HL-60 (cell line): Measurements from ENCODE around the gene ARHGEF4.

Source experiments
- DNase-seq, 2 experiments: peaks; one replicate each; pipeline ENCODE4 v3.0.0-alpha.2; 2010 to 2020; ENCODE audit warnings: low read depth in 1 of 2, low spot score in 1 of 2
- H3K27ac ChIP-seq: fragments of 250-450 bp; sonication (Bioruptor Pico); replicated peaks from 2 replicates; pipeline ENCODE4 v1.5.1; 2020; ENCODE audit warnings: mild to moderate bottlenecking, moderate library complexity
- H3K27me3 ChIP-seq: fragments of 250-450 bp; sonication (Bioruptor Pico); 2 replicates; pipeline ENCODE4 v1.5.1; 2021; ENCODE audit warnings: mild to moderate bottlenecking, moderate library complexity; ENCODE audit not compliant: insufficient read depth, poor library complexity, severe bottlenecking
- H3K4me3 ChIP-seq: replicated peaks from 2 replicates; pipeline ENCODE4 v1.5.1; 2011; ENCODE audit warnings: mild to moderate bottlenecking, control low read depth, low read length; ENCODE audit not compliant: insufficient read depth
- GABPA ChIP-seq: IDR thresholded peaks from 2 replicates; pipeline ENCODE4 v1.6.1; 2012; ENCODE audit warnings: low read depth
- POLR2AphosphoS5 ChIP-seq: IDR thresholded peaks from 2 replicates; pipeline ENCODE4 v1.6.1; 2012; ENCODE audit warnings: low read depth
- SPI1 ChIP-seq: IDR thresholded peaks from 2 replicates; pipeline ENCODE4 v1.6.1; 2012; ENCODE audit warnings: low read depth, mild to moderate bottlenecking, borderline replicate concordance
- TF ChIP-seq, protein P1 (sequence below): IDR thresholded peaks from 2 replicates; pipeline ENCODE4 v1.6.1; 2012; ENCODE audit warnings: low read depth; ENCODE audit not compliant: insufficient replicate concordance
- TF ChIP-seq, protein P2 (sequence below): IDR thresholded peaks from one replicate; pipeline ENCODE4 v1.5.1; 2011; ENCODE audit warnings: low read length, control low read depth, inconsistent platforms; ENCODE audit not compliant: insufficient read depth

ARHGEF4 gene

DNA sequence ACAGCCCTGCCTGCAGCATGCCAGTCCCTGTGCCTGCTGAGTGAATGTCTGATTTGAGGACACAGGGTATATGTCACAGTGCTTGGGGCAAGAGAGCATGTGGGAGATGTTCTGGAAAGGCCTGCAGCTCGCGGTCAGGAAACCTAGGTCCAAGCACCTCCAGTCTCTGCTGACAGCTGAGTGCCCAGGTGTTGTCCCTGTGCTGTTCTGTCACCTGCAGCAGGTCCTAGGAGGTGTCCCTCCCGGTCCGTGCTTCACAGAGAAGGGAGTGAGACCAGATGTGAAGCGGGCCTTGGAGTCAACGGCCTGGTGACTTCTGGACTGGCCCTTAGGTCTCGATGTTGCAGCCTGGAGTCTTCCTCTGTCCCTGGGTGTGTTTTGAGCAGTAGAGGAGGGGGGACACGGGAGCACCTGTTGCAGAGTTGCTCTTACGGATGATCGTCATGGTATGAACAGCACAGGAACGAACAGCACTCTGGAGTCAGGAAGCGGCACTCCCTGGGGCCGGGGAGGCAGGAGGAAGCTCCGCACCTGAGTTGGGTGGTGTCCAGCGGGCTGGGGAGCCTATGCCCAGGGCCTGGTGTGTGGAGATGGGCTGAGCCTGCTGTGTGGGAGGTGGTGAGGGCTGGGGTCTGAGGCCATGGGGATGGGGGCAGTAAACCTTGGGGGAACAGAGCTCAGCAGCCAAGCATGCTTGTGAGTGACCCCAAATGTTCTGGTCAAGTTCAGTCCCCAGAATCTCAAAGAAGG lies 21.6 kb upstream of the ARHGEF4 start:
- DNase-seq = no peak
- Histone ChIP-seq H3K4me3 (no peak overlapping the region), H3K27ac (no peak overlapping the region), H3K27me3 (no peaks in the 10 kb centered on the region)
- TF ChIP-seq, protein P1, sequence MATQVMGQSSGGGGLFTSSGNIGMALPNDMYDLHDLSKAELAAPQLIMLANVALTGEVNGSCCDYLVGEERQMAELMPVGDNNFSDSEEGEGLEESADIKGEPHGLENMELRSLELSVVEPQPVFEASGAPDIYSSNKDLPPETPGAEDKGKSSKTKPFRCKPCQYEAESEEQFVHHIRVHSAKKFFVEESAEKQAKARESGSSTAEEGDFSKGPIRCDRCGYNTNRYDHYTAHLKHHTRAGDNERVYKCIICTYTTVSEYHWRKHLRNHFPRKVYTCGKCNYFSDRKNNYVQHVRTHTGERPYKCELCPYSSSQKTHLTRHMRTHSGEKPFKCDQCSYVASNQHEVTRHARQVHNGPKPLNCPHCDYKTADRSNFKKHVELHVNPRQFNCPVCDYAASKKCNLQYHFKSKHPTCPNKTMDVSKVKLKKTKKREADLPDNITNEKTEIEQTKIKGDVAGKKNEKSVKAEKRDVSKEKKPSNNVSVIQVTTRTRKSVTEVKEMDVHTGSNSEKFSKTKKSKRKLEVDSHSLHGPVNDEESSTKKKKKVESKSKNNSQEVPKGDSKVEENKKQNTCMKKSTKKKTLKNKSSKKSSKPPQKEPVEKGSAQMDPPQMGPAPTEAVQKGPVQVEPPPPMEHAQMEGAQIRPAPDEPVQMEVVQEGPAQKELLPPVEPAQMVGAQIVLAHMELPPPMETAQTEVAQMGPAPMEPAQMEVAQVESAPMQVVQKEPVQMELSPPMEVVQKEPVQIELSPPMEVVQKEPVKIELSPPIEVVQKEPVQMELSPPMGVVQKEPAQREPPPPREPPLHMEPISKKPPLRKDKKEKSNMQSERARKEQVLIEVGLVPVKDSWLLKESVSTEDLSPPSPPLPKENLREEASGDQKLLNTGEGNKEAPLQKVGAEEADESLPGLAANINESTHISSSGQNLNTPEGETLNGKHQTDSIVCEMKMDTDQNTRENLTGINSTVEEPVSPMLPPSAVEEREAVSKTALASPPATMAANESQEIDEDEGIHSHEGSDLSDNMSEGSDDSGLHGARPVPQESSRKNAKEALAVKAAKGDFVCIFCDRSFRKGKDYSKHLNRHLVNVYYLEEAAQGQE = no peak
- TF ChIP-seq, protein P2, sequence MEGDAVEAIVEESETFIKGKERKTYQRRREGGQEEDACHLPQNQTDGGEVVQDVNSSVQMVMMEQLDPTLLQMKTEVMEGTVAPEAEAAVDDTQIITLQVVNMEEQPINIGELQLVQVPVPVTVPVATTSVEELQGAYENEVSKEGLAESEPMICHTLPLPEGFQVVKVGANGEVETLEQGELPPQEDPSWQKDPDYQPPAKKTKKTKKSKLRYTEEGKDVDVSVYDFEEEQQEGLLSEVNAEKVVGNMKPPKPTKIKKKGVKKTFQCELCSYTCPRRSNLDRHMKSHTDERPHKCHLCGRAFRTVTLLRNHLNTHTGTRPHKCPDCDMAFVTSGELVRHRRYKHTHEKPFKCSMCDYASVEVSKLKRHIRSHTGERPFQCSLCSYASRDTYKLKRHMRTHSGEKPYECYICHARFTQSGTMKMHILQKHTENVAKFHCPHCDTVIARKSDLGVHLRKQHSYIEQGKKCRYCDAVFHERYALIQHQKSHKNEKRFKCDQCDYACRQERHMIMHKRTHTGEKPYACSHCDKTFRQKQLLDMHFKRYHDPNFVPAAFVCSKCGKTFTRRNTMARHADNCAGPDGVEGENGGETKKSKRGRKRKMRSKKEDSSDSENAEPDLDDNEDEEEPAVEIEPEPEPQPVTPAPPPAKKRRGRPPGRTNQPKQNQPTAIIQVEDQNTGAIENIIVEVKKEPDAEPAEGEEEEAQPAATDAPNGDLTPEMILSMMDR = no peak
- TF ChIP-seq GABPA = no peak
- TF ChIP-seq SPI1 = no peak
- no peak for TF ChIP-seq POLR2AphosphoS5

DNA sequence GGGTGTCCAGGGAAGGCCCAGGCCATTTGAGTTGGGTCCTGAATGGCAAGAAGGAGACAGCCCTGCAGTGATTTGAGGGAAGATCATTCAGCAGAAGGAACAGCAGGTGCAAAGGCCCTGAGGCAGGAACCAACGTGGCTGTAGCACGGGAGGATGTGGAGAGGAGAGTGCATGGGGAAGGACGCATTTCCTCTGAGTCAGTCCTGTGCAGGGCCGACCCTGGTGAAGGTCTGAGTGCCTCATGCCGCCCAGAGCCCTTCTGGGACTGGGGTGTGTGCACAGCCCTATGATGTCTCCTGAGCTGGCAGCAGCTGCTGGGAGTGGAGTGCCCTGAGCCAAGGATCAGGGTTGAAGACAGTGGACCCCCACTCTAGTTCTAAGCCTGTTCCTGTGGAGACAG lies 17.9 kb upstream of the ARHGEF4 start:
- no peak for DNase-seq
- Histone ChIP-seq H3K4me3 (no peak overlapping the region), H3K27me3 (peaks cover 3% of the 10 kb centered on the region), H3K27ac (no peak overlapping the region)
- TF ChIP-seq POLR2AphosphoS5 = no peak
- TF ChIP-seq GABPA = no peak
- no peak for TF ChIP-seq SPI1
- TF ChIP-seq, protein P1 = no peak
- TF ChIP-seq, protein P2 = no peak

DNA sequence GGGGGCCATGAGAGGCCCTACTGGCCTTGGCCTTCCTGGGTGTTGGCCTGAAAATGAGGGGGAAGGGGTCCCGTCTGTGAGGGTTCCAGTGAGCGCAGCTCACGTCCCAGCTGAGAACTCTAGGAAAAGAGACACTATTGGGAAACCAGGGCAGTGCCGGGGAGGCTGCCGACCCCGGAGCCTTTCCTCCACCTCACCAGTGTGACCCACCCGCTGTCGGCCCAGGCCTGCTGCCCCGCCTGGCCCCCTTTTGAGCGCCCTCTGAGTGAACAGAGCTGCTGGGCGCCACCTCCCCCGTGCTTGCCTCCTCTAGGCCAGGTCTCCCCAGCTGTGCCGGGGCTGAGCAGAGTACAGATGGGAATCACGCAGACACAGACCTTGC lies 17.5 kb upstream of the ARHGEF4 start:
- no peak for DNase-seq
- Histone ChIP-seq H3K4me3 (no peak overlapping the region), H3K27ac (no peak overlapping the region), H3K27me3 (peaks cover 3% of the 10 kb centered on the region)
- no peak for TF ChIP-seq GABPA
- TF ChIP-seq, protein P2 = no peak
- TF ChIP-seq POLR2AphosphoS5 = no peak
- TF ChIP-seq, protein P1 = no peak
- no peak for TF ChIP-seq SPI1
